Measurements from ENCODE around the gene ALPI.
"Not testable (repeated sequence)": the region's sequence is repeated elsewhere in the genome, so short reads cannot be mapped to it uniquely, and the experiment has no call there.

DNA sequence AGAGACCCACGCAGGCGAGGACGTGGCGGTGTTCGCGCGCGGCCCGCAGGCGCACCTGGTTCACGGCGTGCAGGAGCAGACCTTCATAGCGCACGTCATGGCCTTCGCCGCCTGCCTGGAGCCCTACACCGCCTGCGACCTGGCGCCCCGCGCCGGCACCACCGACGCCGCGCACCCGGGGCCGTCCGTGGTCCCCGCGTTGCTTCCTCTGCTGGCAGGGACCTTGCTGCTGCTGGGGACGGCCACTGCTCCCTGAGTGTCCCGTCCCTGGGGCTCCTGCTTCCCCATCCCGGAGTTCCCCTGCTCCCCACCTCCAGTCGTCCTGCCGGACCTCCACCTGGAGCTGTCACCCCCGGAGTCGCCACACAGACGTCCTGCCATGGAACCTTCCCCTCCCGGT, 46.3 kb upstream of the ALPI start:
- not testable (repeated sequence) for TF ChIP-seq ZFP3 (CRISPR knock-in tag; IDR thresholded peaks at IDR 0.05); CSRNP3 (CRISPR knock-in tag; IDR thresholded peaks at IDR 0.05); GLIS3 (CRISPR knock-in tag; IDR thresholded peaks at IDR 0.05); ZC3H10 (CRISPR knock-in tag; IDR thresholded peaks at IDR 0.05); ZNF8 (CRISPR knock-in tag; IDR thresholded peaks at IDR 0.05); ESRRG (CRISPR knock-in tag; IDR thresholded peaks at IDR 0.05); RARB (CRISPR knock-in tag; IDR thresholded peaks at IDR 0.05); PPARA (CRISPR knock-in tag; IDR thresholded peaks at IDR 0.05; ENCODE audit: borderline replicate concordance)
